Nephron progenitor cell (in vitro differentiated cells): ENCODE results near the gene ADAMTS9.

Experiments
- DNase-seq: peaks from one replicate; pipeline ENCODE4 v3.0.0; 2021
- H3K27ac Mint-ChIP-seq: 2 replicates; pipeline ENCODE4 v1.8.0; 2021; ENCODE audit warnings: mild to moderate bottlenecking, moderate library complexity, mixed read lengths
- H3K27me3 Mint-ChIP-seq: 2 replicates; pipeline ENCODE4 v1.8.0; 2021; ENCODE audit warnings: mild to moderate bottlenecking, low read depth, mixed read lengths; ENCODE audit not compliant: poor library complexity
- H3K36me3 Mint-ChIP-seq: 2 replicates; pipeline ENCODE4 v1.8.0; 2021; ENCODE audit warnings: low read depth, mixed read lengths
- H3K4me1 Mint-ChIP-seq: 2 replicates; pipeline ENCODE4 v1.8.0; 2021; ENCODE audit warnings: mixed read lengths
- H3K4me3 Mint-ChIP-seq: 2 replicates; pipeline ENCODE4 v1.8.0; 2021; ENCODE audit warnings: mild to moderate bottlenecking, moderate library complexity, mixed read lengths
- H3K9me3 Mint-ChIP-seq: 2 replicates; pipeline ENCODE4 v1.8.0; 2021; ENCODE audit warnings: mild to moderate bottlenecking, moderate library complexity, mixed read lengths
- TF ChIP-seq, protein P1 (sequence below): fragments of 200-600 bp; sonication (generic); IDR thresholded peaks from 2 replicates; pipeline ENCODE4 v1.5.0; 2021; ENCODE audit warnings: antibody characterized with exemption

Gene ADAMTS9

DNA sequence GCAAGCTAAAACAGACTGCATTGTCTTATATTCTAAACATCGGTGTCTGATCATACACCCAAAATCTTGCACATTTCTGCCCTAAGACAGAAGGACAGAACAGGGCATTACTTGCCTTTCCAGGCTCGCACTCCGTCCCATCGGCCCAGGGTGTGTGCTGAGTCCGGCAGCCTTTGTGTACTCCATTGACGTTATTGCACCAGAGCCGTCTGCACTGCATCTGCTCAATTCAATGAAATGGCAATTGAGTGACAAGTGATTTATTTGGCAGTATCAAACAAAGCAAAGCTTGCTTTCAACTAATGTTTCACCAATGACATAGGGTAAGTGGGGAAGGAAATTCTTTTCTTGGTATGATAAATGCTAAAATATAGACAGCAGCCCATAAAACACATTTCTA lies 40.0 kb downstream of the ADAMTS9 start:
- Mint-ChIP-seq H3K36me3 (peaks cover 84% of the 10 kb centered on the region), H3K27me3 (no peaks in the 10 kb centered on the region), H3K4me3 (no peak overlapping the region), H3K27ac (no peak overlapping the region), H3K4me1 (peaks cover 63% of the 10 kb centered on the region), H3K9me3 (no peaks in the 10 kb centered on the region)
- TF ChIP-seq, protein P1, sequence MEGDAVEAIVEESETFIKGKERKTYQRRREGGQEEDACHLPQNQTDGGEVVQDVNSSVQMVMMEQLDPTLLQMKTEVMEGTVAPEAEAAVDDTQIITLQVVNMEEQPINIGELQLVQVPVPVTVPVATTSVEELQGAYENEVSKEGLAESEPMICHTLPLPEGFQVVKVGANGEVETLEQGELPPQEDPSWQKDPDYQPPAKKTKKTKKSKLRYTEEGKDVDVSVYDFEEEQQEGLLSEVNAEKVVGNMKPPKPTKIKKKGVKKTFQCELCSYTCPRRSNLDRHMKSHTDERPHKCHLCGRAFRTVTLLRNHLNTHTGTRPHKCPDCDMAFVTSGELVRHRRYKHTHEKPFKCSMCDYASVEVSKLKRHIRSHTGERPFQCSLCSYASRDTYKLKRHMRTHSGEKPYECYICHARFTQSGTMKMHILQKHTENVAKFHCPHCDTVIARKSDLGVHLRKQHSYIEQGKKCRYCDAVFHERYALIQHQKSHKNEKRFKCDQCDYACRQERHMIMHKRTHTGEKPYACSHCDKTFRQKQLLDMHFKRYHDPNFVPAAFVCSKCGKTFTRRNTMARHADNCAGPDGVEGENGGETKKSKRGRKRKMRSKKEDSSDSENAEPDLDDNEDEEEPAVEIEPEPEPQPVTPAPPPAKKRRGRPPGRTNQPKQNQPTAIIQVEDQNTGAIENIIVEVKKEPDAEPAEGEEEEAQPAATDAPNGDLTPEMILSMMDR, result no peak
- no peak for DNase-seq

DNA sequence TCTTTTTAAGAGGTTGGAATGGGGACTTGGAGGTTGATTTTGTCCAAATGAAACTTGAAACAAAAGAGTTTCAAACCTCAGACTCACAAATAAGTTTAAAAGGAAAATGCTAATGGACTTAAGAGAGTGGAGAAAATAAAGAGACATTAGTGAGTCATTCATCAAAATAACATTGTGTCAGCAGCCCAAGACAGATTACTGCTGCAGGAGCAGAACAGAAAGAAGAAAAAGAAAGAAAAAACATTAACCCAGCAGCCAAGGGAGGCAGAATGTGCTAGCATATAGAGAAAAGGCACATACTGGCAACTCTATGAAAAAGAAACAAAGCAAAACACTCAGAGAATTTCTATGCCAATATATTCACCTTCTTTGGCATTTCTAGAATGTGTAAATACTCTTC lies 42.6 kb downstream of the ADAMTS9 start:
- H3K4me3 Mint-ChIP-seq, result no peak overlapping the region
- H3K27me3 Mint-ChIP-seq, result peaks cover 4% of the 10 kb centered on the region
- peaks cover 74% of the 10 kb centered on the region for H3K4me1 Mint-ChIP-seq
- DNase-seq, result no peak
- H3K9me3 Mint-ChIP-seq, result no peaks in the 10 kb centered on the region
- H3K36me3 Mint-ChIP-seq, result peaks cover 63% of the 10 kb centered on the region
- no peak overlapping the region for H3K27ac Mint-ChIP-seq
- TF ChIP-seq, protein P1, result no peak

DNA sequence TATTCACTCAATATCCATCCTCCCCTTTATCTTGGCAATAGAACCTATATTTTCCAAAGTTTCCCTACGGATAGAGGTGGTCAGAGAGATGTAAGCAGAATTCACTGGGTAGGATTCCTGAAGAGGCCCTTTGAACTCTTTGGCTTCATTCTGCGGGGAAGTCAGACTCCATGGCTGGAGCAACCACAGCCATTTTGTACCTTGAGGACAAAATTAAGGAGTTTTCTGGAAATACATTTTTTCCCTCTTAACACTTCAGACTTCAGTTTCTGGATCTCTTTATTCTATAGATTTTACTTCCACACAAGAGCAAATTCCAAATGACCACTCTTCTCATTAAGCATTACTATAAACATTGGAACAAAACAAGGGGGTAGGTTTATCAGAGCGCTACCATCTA lies 43.3 kb downstream of the ADAMTS9 start:
- no peak overlapping the region for H3K4me3 Mint-ChIP-seq
- H3K36me3 Mint-ChIP-seq, result peaks cover 56% of the 10 kb centered on the region
- H3K9me3 Mint-ChIP-seq, result no peaks in the 10 kb centered on the region
- H3K4me1 Mint-ChIP-seq, result peaks cover 69% of the 10 kb centered on the region
- TF ChIP-seq, protein P1, result no peak
- H3K27ac Mint-ChIP-seq, result no peak overlapping the region
- H3K27me3 Mint-ChIP-seq, result peaks cover 4% of the 10 kb centered on the region
- no peak for DNase-seq

DNA sequence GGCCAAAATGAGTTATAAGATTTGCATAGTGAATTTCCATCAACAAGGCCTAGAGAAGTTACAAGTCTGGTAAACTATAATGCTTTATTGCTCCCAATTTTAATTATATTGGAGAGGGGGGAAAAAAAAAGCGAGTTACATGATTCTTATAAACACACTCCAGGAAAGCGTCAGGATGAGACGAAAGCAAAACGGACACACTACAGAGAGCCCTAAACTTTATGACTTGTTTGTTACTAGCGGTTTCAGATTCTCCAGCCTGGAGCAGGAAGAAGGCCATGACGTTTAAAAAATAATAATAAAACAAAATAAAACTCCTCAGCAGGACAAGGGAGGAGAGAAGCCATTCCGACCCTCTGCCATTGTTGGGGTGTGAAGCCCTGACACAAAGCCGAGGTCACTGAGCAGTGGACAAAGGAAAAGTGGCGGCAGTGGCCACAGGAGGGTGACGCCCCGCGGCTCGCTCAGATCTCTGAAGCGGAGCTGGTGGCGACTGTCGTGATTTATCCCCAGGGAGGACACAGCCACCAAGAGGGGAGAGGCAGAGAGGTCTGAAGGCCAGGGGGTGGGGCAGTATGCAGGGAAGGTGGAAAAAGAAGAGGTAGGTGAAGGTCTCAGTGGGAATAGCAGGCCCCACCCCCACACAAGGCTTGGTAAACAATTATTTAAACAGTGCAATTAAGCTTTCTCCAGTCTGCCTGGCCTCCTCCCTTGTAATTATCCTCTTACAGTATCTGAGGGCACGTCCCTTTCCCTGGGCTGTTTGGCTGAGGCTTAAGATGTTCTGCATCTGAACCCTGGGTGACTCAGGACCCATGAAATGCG lies 45.3 kb downstream of the ADAMTS9 start:
- H3K36me3 Mint-ChIP-seq, result peaks cover 36% of the 10 kb centered on the region
- H3K4me1 Mint-ChIP-seq, result peaks cover 63% of the 10 kb centered on the region
- TF ChIP-seq, protein P1, result no peak
- H3K4me3 Mint-ChIP-seq, result peak overlapping the region; percentile 46
- peak overlapping the region; percentile 93 for H3K27ac Mint-ChIP-seq
- DNase-seq, result peak; percentile 74
- peaks cover 4% of the 10 kb centered on the region for H3K27me3 Mint-ChIP-seq
- H3K9me3 Mint-ChIP-seq, result no peaks in the 10 kb centered on the region

DNA sequence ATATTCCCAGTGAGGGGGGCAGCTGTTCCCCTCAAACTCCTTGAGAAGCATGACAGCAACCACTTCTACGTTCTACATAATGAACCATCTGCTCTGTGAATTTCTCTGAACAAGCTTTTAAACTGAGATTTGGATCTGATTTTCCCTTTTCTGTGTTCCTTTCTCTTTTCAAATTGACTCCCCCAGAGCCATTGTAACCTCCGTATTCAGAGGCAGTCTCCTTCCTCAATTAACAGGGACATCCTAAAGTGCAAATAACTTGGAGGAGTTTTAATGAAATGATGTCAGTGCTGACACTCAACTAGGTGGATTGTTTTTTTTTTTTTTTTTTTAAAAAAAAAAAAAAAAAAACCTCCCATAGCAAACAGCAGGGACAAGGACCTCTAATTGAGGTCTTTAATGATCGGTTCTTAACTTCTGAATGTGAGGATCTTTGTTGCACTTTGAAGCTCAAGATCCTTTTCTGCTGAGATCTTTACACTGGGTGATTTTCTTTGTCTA lies 48.8 kb downstream of the ADAMTS9 start:
- TF ChIP-seq, protein P1, result no peak
- H3K36me3 Mint-ChIP-seq, result peaks cover 20% of the 10 kb centered on the region
- H3K4me1 Mint-ChIP-seq, result peaks cover 61% of the 10 kb centered on the region
- peaks cover 8% of the 10 kb centered on the region for H3K27me3 Mint-ChIP-seq
- no peaks in the 10 kb centered on the region for H3K9me3 Mint-ChIP-seq
- H3K4me3 Mint-ChIP-seq, result peak overlapping the region; percentile 31
- DNase-seq, result no peak
- H3K27ac Mint-ChIP-seq, result peak overlapping the region; percentile 93

DNA sequence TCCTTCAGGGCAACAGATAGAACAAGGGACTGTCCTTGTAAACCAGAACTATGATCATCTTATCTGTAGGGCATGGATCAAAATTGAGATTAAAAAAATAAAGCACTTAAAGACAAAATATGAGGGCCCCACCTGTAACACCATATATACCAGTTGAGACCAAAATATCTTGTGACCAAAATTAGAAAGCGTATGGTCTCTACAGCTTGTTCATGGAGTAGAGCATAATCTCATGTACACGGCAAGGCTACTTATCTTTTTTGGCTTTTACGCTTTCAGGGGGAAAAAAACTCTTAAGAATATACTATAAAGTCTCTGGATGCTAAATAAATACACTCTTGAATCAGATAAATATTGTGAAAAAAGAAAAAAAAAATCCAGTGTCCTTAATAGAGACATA lies 49.3 kb downstream of the ADAMTS9 start:
- DNase-seq, result no peak
- Mint-ChIP-seq H3K4me1 (peaks cover 67% of the 10 kb centered on the region), H3K4me3 (no peak overlapping the region), H3K36me3 (peaks cover 23% of the 10 kb centered on the region), H3K27me3 (peaks cover 8% of the 10 kb centered on the region), H3K27ac (peak overlapping the region; percentile 93), H3K9me3 (no peaks in the 10 kb centered on the region)
- TF ChIP-seq, protein P1, result no peak
